ENCODE data around the gene GRM4. TPM values are rescaled to one million over a fixed set of nuclear protein-coding genes. Genes with fewer than 3 reads are reported as not detected.

GRM4 gene
- total and polyA plus RNA-seq, 2 experiments from 2014 or later: 0.10 to 0.22 TPM

DNA sequence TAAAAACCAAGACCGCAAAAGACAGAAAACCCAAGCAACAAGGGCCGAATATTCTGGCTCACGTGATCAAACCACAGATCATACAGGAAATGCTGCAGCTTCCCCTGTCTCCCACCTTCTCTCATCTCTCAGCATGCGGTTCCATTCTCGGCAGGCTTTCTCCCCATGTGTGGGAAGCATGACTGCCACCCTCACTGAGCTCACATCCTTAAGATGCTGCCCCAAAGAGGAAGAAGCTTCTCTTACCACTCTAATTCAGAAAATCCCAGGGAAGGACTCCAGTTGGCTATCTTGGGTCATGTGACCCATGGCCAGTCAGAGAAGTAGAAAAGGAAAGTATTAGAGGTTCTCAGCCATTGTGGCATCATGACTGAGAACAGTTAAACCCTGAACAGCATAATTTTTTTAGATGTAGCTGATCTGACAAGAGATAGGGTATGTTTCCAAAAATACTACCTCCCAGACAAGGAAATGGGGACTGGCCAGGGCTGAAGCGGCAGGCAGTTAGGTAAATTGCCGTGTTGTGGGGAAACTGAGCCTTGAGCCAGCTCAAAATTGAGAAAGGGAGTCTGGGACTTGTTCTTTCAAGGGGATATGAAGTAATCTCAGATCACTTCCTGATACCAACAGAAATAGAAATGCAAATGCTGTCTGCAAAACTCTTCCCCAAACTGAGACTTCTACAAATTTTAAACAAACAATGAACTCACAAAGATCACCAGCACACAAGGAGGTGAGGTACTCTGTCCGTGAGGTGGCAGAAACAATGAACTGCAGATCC is 37.1 kb upstream of the GRM4 start:
- Histone ChIP-seq H4K20me1 (ENCODE audit: insufficient read depth) (no peaks in the 10 kb centered on the region), H2AFZ (no peak overlapping the region), H3K9me3 (ENCODE audit: low read depth) (no peaks in the 10 kb centered on the region), H3K9me2 (ENCODE audit: insufficient read depth) (no peaks in the 10 kb centered on the region), H3K27ac (no peak overlapping the region), H3K9ac (no peak overlapping the region), H3K4me3 (no peak overlapping the region), H3K4me2 (ENCODE audit: unreplicated experiment) (no peak overlapping the region), H3F3A (ENCODE audit: insufficient read depth) (no peaks in the 10 kb centered on the region), H3K27me3 (replicated peaks; ENCODE audit: insufficient read depth) (no peaks in the 10 kb centered on the region), H3K4me1 (ENCODE audit: insufficient read depth) (no peaks in the 10 kb centered on the region), H3K79me2 (ENCODE audit: insufficient read depth) (no peaks in the 10 kb centered on the region), H3K36me3 (ENCODE audit: low read depth) (no peaks in the 10 kb centered on the region)
- DNase-seq: no peak
- 51 to 58% methylated on average over 8 of the region's 8 CpGs for WGBS, 2 experiments (ENCODE audit: low coverage in 1 of 2, low lambda C conversion rate in 2 of 2, missing lambda C conversion rate in 2 of 2)
- in situ Hi-C loops (cut with MboI): loop anchor here (10.0 kb wide), 1 partner anchor 232 kb away; no protein-coding TSS in a partner anchor
- TF ChIP-seq EZH2phosphoT487 (IDR thresholded peaks at IDR 0.05; ENCODE audit: insufficient read depth, low read depth) (no peak), EZH2 (IDR thresholded peaks at IDR 0.05; ENCODE audit: insufficient read depth, poor library complexity, severe bottlenecking) (no peak)

DNA sequence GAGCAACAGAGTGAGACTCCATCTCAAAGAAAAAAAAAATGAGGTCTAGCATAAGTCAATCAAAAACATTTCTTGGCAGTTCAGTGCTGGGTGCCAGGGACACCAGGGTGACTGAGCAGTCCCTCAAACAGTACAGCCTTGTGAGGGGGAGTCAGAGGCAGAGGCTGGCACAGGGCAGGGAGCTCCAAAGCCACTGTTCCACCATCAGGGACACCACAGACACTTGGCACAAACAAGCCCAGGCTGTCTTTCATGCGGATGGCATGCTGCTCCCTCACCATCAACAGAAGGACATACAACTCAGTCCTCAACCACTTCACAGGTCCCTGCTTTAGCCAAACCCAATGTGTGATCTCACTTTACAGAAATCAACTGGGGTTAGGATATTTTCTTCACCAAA is 36.0 kb upstream of the GRM4 start:
- no peak for DNase-seq

DNA sequence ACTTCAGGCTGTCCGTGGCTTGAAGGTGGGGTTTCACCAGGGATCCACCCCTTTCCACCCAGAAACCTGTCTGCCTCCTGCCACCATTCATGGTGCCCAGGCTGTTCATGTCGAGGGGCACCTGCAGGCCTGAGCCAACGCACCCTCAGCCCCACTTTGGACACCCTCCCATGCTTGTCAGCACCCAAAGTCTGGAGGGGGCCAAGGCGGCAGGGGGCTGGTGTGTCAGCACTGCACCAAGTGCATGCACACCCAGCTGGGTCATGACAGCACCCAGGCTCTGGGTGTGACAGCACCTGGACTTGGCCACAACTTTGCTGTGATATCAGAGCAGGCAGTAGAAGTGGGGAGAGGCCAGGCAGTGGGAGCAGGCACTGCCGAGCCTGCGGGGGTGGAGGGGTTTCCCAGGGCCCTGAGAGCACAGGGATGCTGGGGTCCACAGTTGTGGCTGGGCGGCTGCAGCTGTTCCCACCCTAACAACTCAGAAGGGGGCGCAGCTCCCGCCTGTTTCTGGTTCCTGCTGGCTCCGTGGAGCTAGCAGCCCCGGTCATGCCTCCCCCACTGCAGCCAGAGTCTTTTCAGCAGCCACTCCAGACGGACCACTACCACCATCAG is 33.3 kb upstream of the GRM4 start:
- H3K9me3 ChIP-seq (ENCODE audit: low read depth): no peaks in the 10 kb centered on the region
- no peaks in the 10 kb centered on the region for H3K36me3 ChIP-seq (ENCODE audit: low read depth)
- H3K4me1 ChIP-seq (ENCODE audit: insufficient read depth): no peaks in the 10 kb centered on the region
- no peaks in the 10 kb centered on the region for H4K20me1 ChIP-seq (ENCODE audit: insufficient read depth)
- H3F3A ChIP-seq (ENCODE audit: insufficient read depth): no peaks in the 10 kb centered on the region
- H3K9me2 ChIP-seq (ENCODE audit: insufficient read depth): no peaks in the 10 kb centered on the region
- no peaks in the 10 kb centered on the region for H3K79me2 ChIP-seq (ENCODE audit: insufficient read depth)
- no peak overlapping the region for H3K27ac ChIP-seq
- no peak for DNase-seq
- TF ChIP-seq EZH2phosphoT487 (IDR thresholded peaks at IDR 0.05; ENCODE audit: insufficient read depth, low read depth) (no peak), EZH2 (IDR thresholded peaks at IDR 0.05; ENCODE audit: insufficient read depth, poor library complexity, severe bottlenecking) (no peak)
- H3K27me3 ChIP-seq (replicated peaks; ENCODE audit: insufficient read depth): no peaks in the 10 kb centered on the region
- no peak overlapping the region for H2AFZ ChIP-seq
- no peak overlapping the region for H3K4me2 ChIP-seq (ENCODE audit: unreplicated experiment)
- H3K4me3 ChIP-seq: no peak overlapping the region
- in situ Hi-C loops (cut with MboI): loop anchor here (10.0 kb wide), 1 partner anchor 426 kb away; no protein-coding TSS in a partner anchor
- whole genome bisulfite sequencing, 2 experiments (ENCODE audit: low coverage in 1 of 2, low lambda C conversion rate in 2 of 2, missing lambda C conversion rate in 2 of 2): 56 to 61% methylated on average over 11 to 12 of the region's 12 CpGs
- no peak overlapping the region for H3K9ac ChIP-seq

More for the DNA sequence above, 36.0 kb upstream of the GRM4 start:
- Histone ChIP-seq H3K4me2 (ENCODE audit: unreplicated experiment) (no peak overlapping the region), H3K79me2 (ENCODE audit: insufficient read depth) (no peaks in the 10 kb centered on the region), H3F3A (ENCODE audit: insufficient read depth) (no peaks in the 10 kb centered on the region), H3K27ac (no peak overlapping the region), H3K4me3 (no peak overlapping the region), H2AFZ (no peak overlapping the region), H3K9ac (no peak overlapping the region), H3K4me1 (ENCODE audit: insufficient read depth) (no peaks in the 10 kb centered on the region), H3K36me3 (ENCODE audit: low read depth) (no peaks in the 10 kb centered on the region), H3K9me3 (ENCODE audit: low read depth) (no peaks in the 10 kb centered on the region), H3K27me3 (replicated peaks; ENCODE audit: insufficient read depth) (no peaks in the 10 kb centered on the region), H4K20me1 (ENCODE audit: insufficient read depth) (no peaks in the 10 kb centered on the region), H3K9me2 (ENCODE audit: insufficient read depth) (no peaks in the 10 kb centered on the region)
- 47 to 56% methylated on average over 1 of the region's 1 CpG for WGBS, 2 experiments (ENCODE audit: low coverage in 1 of 2, low lambda C conversion rate in 2 of 2, missing lambda C conversion rate in 2 of 2)
- TF ChIP-seq EZH2phosphoT487 (IDR thresholded peaks at IDR 0.05; ENCODE audit: insufficient read depth, low read depth) (no peak), EZH2 (IDR thresholded peaks at IDR 0.05; ENCODE audit: insufficient read depth, poor library complexity, severe bottlenecking) (no peak)
- in situ Hi-C loops (cut with MboI): loop anchor here (10.0 kb wide), 1 partner anchor 233 kb away; no protein-coding TSS in a partner anchor

DNA sequence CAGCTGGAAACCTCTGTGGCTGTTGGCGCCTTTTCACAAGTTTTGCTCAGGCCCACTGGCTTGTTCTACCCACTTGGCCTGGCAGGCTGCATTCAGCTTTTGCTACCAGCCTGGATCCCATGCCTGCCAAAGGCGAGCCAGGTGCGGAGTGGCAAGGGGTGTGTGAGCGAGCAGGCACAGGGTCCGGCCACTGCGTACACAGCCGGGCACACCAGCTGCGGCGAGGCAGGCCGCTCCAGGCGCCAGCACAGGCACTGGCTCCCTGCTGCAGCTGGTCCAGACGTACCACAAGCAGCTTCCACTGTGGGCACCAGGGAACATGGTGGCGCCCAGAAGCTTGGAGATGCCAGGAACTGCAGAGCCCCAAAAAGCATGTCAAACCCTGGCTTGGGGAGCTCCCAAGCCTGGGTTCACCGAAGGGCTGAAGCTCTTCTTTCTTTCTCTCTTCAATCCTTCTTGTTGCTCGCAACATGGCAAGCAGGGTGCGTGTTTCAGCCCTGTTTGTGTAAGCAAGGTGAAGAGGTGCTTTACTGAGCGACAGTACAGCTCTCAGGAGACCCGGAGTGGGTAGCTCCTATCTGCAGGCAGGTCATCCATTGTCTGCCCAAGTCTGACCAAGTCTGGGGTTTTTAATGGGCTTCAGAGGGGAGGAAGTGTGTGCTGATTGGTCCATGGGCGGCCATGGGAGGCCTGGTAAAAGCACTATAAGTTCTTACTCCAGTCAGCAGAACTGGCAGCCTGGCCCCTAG is 32.6 kb upstream of the GRM4 start:
- Histone ChIP-seq H3K9me2 (ENCODE audit: insufficient read depth) (no peaks in the 10 kb centered on the region), H3K36me3 (ENCODE audit: low read depth) (no peaks in the 10 kb centered on the region), H3K27ac (no peak overlapping the region), H3K9ac (no peak overlapping the region), H3K4me1 (ENCODE audit: insufficient read depth) (no peaks in the 10 kb centered on the region), H3K4me2 (ENCODE audit: unreplicated experiment) (no peak overlapping the region), H3K4me3 (no peak overlapping the region), H3K9me3 (ENCODE audit: low read depth) (no peaks in the 10 kb centered on the region), H2AFZ (no peak overlapping the region), H3F3A (ENCODE audit: insufficient read depth) (no peaks in the 10 kb centered on the region), H4K20me1 (ENCODE audit: insufficient read depth) (no peaks in the 10 kb centered on the region), H3K79me2 (ENCODE audit: insufficient read depth) (no peaks in the 10 kb centered on the region), H3K27me3 (replicated peaks; ENCODE audit: insufficient read depth) (no peaks in the 10 kb centered on the region)
- no peak for TF ChIP-seq EZH2 (IDR thresholded peaks at IDR 0.05; ENCODE audit: insufficient read depth, poor library complexity, severe bottlenecking)
- no peak for TF ChIP-seq EZH2phosphoT487 (IDR thresholded peaks at IDR 0.05; ENCODE audit: insufficient read depth, low read depth)
- in situ Hi-C loops (cut with MboI): loop anchor here (10.0 kb wide), 1 partner anchor 426 kb away; no protein-coding TSS in a partner anchor
- 87 to 89% methylated on average over 12 to 19 of the region's 19 CpGs for WGBS, 2 experiments (ENCODE audit: low coverage in 1 of 2, low lambda C conversion rate in 2 of 2, missing lambda C conversion rate in 2 of 2)
- no peak for DNase-seq
